ENCODE data around the gene LAMC3. TPM values are rescaled to one million over a fixed set of nuclear protein-coding genes. Genes with fewer than 3 reads are reported as not detected.

The LAMC3 gene
- total RNA-seq, 6 experiments from 2014 or later = 2.7 to 14.3 (median 3.7) TPM

- Histone ChIP-seq H3K27ac (no peak overlapping the region), H3K36me3 (no peaks in the 10 kb centered on the region), H3K9me3 (no peaks in the 10 kb centered on the region), H3K27me3 (no peaks in the 10 kb centered on the region), H3K4me1 (no peaks in the 10 kb centered on the region), H3K4me3 (no peak overlapping the region)
- intact Hi-C loops (cut with DNase I) = no loop called here
- no peak for ATAC-seq
- 62% methylated on average over 7 of the region's 11 CpGs for WGBS (ENCODE audit: insufficient coverage, low coverage, low lambda C conversion rate, missing lambda C conversion rate)
- DNase-seq = no peak
- TF ChIP-seq POLR2A (IDR thresholded peaks at IDR 0.05) (no peak), CTCF (IDR thresholded peaks at IDR 0.05) (no peak)
Measured at GRCh38 chr9:130983970-130984369, 25.0 kb upstream of the LAMC3 start.

GRCh38 chr9:130984521-130984920 is 24.5 kb upstream of the LAMC3 start:
- intact Hi-C loops (cut with DNase I) = no loop called here
- ATAC-seq (no peak), DNase-seq (no peak)
- H3K4me1 ChIP-seq = no peaks in the 10 kb centered on the region
- no peak overlapping the region for H3K27ac ChIP-seq
- TF ChIP-seq CTCF (IDR thresholded peaks at IDR 0.05) (no peak), POLR2A (IDR thresholded peaks at IDR 0.05) (no peak)
- H3K36me3 ChIP-seq = no peaks in the 10 kb centered on the region
- WGBS (ENCODE audit: insufficient coverage, low coverage, low lambda C conversion rate, missing lambda C conversion rate) = 79% methylated on average over 6 of the region's 8 CpGs
- H3K4me3 ChIP-seq = no peak overlapping the region
- H3K27me3 ChIP-seq = no peaks in the 10 kb centered on the region
- H3K9me3 ChIP-seq = no peaks in the 10 kb centered on the region

GRCh38 chr9:130985029-130985428 is 23.9 kb upstream of the LAMC3 start:
- WGBS (ENCODE audit: insufficient coverage, low coverage, low lambda C conversion rate, missing lambda C conversion rate) = no CpG with 5 or more reads among the region's 6 CpGs
- no peak overlapping the region for H3K4me3 ChIP-seq
- TF ChIP-seq POLR2A (IDR thresholded peaks at IDR 0.05) = no peak
- no peak for TF ChIP-seq CTCF (IDR thresholded peaks at IDR 0.05)
- H3K36me3 ChIP-seq = no peaks in the 10 kb centered on the region
- H3K27me3 ChIP-seq = no peaks in the 10 kb centered on the region
- H3K27ac ChIP-seq = no peak overlapping the region
- intact Hi-C loops (cut with DNase I) = no loop called here
- no peaks in the 10 kb centered on the region for H3K4me1 ChIP-seq
- no peaks in the 10 kb centered on the region for H3K9me3 ChIP-seq
- DNase-seq (no peak), ATAC-seq (no peak)

- no peaks in the 10 kb centered on the region for H3K9me3 ChIP-seq
- no peak overlapping the region for H3K27ac ChIP-seq
- TF ChIP-seq CTCF (IDR thresholded peaks at IDR 0.05) (no peak), POLR2A (IDR thresholded peaks at IDR 0.05) (no peak)
- no peak for DNase-seq
- no peaks in the 10 kb centered on the region for H3K27me3 ChIP-seq
- H3K4me1 ChIP-seq = no peaks in the 10 kb centered on the region
- no peak for ATAC-seq
- intact Hi-C loops (cut with DNase I) = no loop called here
- WGBS (ENCODE audit: insufficient coverage, low coverage, low lambda C conversion rate, missing lambda C conversion rate) = 20% methylated on average over 1 of the region's 5 CpGs
- no peaks in the 10 kb centered on the region for H3K36me3 ChIP-seq
- no peak overlapping the region for H3K4me3 ChIP-seq
Measured at GRCh38 chr9:130985606-130986162, 23.3 kb upstream of the LAMC3 start.

All from right lobe of liver (tissue), 6 donors.